ENCODE data around the gene RABL3.

GRCh38 chr3:120637851-120638559, 104.3 kb downstream of the RABL3 start:
- TF ChIP-seq POLR2A (IDR thresholded peaks at IDR 0.05; ENCODE audit: low read depth, low read length), result no peak
- no peak for TF ChIP-seq POLR2AphosphoS5 (IDR thresholded peaks at IDR 0.05; ENCODE audit: low read depth, low read length)
- TF ChIP-seq SPI1 (IDR thresholded peaks at IDR 0.05; ENCODE audit: low read depth, low read length), result no peak
